HG02943 (cell line): Measurements from ENCODE around the gene DCHS2.

Source experiments
- ATAC-seq: cut with Tn5 transposase; IDR thresholded peaks from one replicate; pipeline ENCODE4 v1.9.1; 2021; ENCODE audit warnings: mild to moderate bottlenecking, low read depth, moderate library complexity; ENCODE audit not compliant: unreplicated experiment

DCHS2 gene

DNA sequence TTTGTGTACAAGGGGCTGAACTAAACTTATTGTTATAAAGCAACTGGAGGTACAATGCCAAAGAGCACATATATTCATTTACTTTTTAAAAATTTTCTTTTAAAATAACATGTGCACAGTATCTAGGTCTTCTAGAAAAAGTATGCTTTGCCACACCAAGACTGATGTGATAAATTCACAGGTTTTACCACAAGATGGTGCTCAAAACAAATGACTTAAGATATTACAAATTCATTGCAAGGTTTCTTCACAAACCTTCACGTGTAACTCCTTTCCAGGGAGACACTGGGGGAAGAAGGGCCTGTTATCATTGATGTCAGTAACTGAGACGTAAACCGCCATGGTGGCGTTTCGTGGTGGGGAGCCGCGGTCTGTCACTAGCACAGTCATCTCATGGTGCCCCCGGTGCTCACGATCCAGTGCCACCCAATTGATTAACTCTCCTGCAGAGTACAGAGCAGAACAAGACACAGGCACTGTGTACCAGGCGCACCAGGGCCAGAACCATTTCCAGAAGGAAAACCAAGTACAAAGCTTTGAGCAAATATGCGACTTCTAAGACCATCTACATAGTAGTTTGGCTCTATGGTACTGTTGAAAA is 162.2 kb downstream of the DCHS2 start:
- ATAC-seq: no peak

DNA sequence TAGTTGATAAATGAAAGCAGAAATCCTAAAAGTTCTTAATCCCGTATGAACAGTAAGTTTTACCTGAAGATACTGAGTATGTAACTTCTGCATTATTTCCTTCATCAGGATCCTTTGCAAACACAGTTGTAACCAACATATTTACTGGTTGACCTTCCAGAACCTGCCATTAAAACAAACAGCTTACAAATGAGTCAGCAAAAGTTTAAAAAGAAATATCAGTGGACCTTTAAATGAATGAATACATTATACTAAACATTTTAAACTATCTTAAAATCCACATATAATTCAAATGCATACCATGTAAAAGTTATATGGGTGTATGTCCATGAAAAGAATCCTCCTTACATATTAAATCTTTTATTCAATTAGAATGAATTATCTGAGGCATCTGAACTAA is 163.6 kb downstream of the DCHS2 start:
- ATAC-seq: no peak

DNA sequence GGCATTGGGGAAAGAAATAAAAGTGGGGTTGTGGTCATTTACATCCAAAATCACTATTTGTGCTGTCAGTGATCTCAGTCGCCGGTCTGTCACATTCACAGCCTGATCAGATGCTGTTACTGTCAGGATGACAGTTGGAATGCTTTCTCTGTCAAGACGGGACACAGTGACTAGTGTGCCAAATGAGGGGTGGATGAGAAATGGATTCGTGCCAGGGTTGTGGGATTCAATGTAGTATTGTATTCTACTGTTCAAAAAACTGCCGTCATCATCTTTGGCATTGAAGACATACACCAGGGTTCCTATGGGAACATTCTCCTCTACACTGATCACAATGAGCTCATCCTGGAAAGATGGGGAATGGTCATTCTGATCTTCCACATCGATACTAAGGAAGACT is 171.1 kb downstream of the DCHS2 start:
- no peak for ATAC-seq

DNA sequence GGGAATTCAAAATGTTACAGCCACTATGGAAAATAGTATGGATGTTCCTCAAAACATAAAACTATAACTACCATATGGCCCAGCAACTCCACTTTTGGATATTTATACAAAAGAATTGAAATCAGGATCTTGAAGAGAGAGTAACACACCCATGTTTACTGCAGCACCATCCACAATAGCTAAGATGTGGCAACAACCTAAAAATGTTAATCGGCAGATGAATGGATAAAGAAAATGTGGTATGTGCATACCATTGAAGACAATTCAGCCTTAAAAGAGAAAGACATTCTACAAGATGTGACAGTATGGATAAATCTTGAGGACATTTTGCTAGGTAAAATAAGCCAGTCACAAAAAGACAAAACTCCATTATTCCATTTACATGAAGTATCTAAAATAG is 171.9 kb downstream of the DCHS2 start:
- ATAC-seq: no peak

DNA sequence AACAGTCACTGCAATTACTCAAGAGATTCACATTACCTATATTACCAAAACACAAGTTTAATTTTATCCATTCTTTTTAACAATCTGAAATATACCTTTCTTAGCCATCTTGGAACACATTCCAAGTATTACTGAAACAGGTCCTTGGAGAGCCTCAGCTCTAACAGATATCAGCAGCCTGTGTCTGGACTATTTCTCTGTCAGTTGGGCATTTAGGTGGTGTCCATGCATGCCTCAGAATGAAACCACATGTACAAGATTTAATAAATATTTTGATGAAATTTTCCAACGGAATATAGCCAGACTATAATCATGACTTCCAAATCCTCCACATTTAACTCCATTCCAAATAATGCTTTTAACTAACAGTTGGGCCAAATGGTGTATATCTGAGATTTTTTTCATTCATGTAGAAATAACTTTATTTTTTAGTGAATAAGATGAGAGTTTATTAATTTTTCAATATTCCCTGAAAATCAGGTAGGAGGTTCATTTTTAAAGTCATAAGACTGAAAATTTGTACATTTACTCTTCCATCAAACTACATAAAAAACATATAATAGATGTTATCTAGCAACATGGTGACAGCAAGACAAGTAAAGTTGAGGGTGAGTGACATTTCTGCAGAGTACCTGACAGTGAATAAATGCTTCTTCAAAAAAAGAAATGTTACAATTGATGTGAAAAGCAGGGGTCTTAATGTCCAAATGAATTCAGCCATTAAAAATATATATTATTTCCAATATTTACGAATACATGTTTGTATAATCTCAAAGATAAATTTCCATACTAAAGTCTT is 174.2 kb downstream of the DCHS2 start:
- no peak for ATAC-seq

DNA sequence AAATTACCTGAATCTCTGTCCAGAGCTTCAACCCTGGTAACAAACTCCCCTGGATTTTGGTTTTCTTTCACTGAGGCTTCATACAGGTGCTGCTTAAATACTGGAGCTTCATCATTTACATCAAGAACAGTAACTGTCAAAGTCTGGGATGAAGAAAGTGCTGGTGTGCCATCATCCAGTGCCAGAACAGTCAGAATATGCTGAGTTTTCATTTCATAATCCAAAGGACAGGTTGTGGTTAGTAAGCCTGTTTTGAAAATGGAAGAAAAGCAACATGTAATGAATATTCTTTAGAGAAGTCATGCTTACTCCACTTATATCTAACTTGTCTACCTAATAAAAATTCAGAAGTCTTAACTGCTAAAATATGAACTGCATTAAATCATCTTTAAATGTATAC is 175.9 kb downstream of the DCHS2 start:
- ATAC-seq: no peak

DNA sequence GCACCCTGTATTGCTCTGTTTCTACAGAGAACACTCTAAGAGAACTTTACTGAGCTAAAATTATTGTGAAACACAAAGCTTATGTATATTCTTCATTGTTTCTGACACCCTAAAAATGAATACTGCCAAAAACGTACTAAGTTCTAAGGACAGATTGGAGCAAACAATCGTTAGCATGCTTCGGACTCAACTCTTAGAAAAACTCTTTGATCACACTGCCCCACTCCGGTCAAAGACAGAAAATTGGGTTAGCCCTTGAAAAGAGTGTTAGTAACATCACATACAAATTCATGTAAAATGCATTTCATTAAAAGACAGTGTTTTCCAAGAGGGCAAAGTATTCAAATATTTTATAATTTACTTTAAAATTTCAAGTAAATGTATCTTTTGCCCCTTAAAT is 177.4 kb downstream of the DCHS2 start:
- no peak for ATAC-seq

DNA sequence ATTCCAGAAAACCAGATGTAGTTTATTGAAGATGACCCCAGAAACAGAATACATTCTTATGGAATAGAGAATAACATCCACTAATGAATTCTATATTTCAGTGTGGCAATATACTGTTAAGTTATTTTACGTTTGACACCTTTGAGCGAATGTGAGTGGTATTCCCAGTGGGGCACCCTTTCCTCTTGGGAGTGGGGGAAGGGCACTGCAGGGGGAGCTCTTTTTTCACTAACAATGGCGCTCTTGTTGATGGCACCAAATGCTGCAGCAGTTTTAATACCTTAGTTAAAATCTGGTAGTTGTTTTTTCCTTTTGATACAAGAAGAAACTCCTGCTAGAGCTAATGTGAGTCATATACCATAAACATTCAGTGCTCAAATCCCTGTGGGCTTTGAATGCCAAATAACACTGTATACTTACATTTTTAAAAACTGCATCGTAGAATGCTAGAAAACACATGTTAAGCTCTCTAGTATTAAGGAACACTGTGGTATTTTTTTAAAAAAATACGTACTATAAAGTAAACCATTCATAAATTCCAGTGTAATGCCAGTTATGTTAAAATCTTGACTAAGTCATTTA is 178.5 kb downstream of the DCHS2 start:
- no peak for ATAC-seq

DNA sequence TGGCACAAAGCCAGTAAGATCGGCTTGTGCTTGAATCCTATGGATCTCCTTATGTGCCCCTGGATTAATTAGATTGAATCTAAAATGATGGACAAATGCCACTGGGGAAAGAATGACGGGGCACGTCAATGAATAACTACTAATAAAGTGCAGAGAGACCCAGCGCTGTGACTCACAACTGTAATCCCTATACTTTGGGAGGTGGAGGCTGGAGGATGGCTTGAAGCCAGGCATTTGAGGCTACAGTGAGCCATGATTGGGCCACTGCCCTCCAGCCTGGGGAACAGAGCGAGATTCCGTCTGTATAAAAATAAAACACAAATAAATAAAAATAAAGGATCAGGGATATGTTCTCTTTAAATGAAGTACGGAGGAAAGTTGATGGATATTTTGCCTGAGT is 179.4 kb downstream of the DCHS2 start:
- ATAC-seq: no peak

DNA sequence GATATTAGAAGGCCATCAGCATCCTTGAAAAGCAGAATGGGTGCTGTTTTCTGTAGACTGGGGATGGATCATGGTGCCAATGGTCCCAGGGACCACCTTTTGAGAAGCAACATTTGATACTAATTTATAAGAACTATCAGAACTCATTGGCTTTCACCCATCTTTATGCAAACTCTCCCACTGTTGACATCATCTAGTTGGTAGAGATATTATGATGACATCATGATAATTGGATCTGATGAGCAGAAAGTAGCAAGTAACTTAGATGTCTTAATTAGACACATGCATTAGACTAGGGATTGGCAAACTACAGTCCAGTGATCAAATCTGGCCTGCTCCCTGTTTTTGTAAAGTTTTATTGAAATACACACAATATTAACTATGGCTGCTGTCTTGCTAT is 181.0 kb downstream of the DCHS2 start:
- no peak for ATAC-seq

DNA sequence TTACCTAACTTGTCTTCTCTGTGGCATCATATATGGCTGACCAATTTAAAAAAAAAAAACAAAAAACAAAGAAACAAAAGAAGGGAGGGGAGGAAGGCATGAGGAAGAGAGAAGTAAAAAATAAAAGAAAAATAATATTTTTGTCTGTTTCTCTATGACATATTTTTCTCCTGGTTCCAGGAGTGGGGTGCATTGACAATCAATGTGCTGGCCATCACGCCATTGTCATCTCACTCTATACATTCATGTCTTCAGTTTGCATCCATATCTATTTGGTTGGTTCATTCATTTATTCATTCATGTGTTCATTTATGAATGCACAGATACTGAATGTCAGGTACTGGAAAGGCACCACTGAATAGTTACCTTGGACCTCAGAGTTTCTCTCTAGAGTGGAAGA is 183.4 kb downstream of the DCHS2 start:
- no peak for ATAC-seq

DNA sequence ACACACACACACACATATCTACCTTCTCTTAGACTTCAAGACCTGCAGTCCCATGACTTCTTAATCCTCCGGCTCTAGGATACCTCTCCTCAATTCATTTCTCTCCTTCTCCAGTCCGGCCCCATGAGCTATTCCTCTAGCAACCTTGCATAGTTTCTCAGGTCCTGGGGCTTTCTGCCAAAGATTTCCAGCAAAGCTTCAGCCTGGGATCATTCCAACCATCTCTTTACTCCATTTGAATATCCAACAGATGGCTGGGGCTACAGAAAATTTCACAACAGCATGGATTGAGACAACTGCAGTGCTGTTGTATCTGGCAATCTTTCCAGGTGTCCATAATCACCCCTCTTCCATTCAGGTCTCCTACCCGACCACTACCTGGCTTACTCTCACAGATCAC is 184.1 kb downstream of the DCHS2 start:
- no peak for ATAC-seq

DNA sequence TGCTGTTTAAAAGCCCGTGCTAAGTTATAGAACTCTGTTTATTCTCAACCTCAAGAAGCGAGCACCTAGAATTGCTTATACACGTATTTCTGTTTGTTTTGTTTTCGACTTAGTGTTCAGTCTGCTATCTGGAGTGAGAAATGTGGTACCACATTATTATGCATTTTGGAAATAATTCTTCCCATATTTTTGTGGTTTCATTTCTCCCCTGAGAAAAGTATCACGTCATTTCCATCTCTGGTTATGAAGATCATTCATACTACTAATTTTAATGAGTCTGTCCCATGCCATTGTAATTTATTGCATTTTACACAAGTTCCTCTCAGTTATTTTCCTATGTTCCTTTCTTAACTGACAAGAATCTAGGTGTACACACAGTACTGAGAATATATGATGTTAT is 186.0 kb downstream of the DCHS2 start:
- ATAC-seq: no peak

DNA sequence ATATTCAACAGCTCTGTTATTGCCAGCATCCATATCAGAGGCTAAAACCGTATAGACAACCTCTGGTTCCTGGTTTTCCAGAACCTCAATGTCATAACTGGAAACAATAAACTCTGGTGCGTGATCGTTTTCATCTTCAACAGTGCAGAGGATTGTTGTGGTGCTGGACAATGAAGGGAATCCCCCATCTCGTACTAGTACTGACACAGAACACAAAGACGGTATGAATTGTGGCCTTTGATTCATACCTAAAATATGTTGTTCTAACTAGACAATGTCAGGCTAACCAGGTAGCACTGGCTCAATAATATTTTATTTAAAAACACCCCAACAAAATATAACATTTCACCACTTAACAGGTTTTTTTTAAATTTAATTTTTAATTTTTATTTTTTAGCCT is 186.9 kb downstream of the DCHS2 start:
- ATAC-seq: no peak

DNA sequence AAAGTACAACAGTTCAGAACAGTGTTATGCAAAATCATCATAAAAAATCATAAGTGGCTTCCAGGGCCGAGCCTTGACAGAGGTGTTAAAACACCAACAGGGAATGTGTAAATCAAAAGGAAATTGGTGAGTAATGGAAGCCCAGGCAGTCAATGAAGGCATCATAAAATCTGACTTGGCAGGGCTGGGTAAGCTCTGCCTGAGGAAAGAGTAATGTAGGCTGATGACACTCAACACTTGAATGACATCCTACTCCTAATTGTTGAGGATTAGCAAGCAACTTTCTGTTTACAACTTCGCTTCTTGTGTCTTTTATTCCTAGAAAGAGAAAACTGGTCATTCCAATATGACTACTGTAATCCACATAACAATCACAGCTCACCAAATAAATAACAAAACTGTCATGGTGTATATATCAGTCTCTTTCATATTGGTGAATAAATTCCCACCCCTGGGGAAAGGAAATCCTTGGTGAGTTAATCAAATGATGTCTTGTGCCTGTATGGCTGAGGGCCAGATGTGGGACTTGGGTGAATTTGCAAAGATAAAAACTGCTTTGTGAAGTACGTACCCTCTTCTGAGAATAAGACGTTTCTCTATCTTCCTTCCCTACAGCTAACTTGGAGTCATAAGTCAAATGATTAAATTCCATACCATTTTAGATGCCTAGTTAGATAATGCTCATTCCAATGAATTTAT is 196.8 kb downstream of the DCHS2 start:
- no peak for ATAC-seq

DNA sequence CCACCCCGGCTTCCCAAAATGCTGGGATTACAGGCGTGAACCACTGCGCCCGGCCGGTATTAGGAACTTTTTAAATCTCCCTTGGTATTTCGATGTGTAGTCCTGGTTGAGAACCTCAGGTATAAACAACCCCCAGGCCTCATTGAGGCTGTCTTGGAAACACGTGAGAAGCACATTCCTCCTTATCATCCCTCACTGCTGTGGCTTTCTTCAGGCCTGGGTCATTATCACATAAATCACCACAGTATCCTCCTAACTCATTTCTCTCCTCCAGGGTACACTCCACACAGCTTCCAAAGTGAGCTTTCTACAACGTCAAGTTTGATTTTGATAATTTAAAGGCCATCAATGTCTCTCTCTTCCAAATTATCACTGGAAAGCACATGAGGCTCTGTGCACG is 198.2 kb downstream of the DCHS2 start:
- ATAC-seq: no peak

DNA sequence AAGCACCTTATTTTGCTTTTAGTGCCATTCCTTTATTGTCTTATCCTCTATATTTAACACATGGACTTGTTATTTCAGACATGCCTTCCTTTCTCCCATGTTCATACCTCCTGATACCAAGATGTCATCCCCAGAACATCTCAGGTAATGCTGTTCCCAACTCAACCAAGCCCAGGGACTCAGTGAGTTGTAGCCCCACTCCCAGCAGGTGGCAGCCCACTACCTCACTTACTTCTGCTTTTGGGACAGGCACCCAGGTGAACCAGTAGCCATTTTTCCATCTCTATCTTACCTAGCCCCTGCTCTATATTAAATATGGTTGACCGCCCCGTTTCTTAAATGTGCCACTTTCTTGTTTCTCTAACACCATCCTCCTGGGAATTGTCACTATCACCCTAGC is 199.0 kb downstream of the DCHS2 start:
- ATAC-seq: no peak

DNA sequence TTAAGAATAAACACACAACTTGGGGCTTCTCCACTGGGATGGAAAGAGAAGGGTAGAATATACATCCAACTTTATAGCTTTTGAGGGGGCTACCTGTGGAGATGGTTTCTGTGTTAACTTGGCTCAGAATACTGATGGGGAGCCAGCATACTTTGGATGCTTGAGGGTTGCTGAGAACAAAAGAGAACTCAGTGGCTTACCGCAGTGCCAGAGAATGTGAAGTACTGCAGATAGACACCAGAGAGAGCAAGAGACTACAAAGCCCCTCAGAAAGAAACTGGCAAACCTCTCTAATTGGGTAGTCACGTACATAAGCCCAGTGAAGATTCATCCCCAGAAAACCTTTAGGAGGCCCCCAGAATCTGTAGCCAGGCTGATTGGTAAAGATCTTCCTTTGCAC is 214.4 kb downstream of the DCHS2 start:
- no peak for ATAC-seq

DNA sequence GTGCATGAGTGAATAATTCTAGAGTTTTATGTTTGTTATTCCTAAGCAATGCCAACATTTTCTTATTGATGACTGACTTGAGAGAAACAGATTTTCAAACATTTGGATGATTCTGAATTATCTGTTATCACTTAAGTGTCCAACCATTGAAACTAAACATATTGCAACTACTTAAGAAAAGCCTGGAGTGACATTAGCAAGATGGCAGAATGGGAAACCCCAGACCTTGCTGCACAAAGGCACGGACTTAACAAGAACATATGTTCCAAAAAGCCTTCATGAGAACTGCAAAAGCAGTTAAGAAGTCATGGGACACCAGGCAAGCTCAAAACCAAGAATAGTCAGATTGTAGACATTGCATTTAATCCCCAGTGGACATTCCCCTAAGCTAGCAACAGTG is 215.1 kb downstream of the DCHS2 start:
- ATAC-seq: no peak

DNA sequence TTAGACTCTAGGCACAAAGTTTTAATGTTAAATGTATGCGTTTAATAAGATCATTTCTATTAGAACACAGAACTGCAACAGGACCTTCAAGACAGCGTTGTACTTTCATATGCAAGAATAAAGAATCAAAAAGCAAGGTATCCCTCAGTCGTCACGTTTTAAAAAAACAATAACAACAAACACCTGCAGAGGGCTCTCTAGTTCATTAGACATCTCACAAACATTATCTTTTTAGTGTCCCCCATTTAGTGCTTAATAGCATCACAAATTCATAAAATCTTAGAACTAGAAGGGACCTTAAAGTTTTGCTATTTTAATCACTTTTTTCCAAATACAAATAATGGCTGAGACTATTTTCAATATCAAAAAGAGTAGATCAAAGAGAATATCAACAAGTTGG is 236.6 kb downstream of the DCHS2 start:
- ATAC-seq: no peak

DNA sequence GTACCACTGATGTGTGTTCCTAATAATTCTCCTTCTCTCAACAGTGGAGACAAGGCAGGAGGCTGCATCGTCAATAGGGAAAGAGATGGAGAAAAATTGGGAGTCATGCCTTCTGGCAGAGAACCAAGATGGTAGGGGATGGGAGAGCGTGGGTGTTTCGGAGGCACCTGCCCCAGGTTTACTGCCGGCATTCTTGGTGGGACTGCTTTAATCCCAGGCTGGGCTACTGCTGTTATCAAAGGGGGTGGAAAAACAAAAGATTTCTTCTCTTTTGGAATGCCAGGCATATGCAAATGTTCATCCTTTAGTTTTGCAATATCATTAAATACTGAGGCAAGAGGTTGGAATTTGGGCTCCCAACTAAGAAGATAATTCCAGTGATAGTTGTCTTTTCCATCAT is 257.0 kb downstream of the DCHS2 start:
- no peak for ATAC-seq
